ENCODE data around the gene TMEFF2. TPM values are rescaled to one million over a fixed set of nuclear protein-coding genes. Genes with fewer than 3 reads are reported as not detected.

The TMEFF2 gene
- total and polyA plus RNA-seq, 2 donors (not counting 1 experiment from before 2014, with no cell fraction given): not detected

GRCh38 chr2:192122946-192123345 is 71.8 kb downstream of the TMEFF2 start:
- no peak for DNase-seq
- no peak for TF ChIP-seq CTCF (IDR thresholded peaks at IDR 0.05)
- no peak for TF ChIP-seq EZH2 (IDR thresholded peaks at IDR 0.05; ENCODE audit: borderline replicate concordance, insufficient read depth, low read depth, low read length, poor library complexity, severe bottlenecking)
- Histone ChIP-seq H3K4me3 (ENCODE audit: control extremely low read depth in 1 of 5, extremely low read depth in 1 of 5, insufficient read depth in 1 of 5, low read depth in 2 of 5, low read length in 4 of 5) (no peak overlapping the region), H3K9me3 (ENCODE audit: control extremely low read depth in 1 of 3, control insufficient read depth in 2 of 3, insufficient read depth in 1 of 3, low read length in 2 of 3) (no peaks in the 10 kb centered on the region), H3K27ac (ENCODE audit: low read length in 2 of 2) (no peak overlapping the region), H3K36me3 (replicated peaks in 1 of 2; ENCODE audit: control extremely low read depth in 1 of 2, control insufficient read depth in 1 of 2, extremely low read depth in 1 of 2, insufficient read depth in 2 of 2, low read length in 1 of 2) (no peaks in the 10 kb centered on the region), H3K4me2 (replicated peaks; ENCODE audit: low read depth, low read length, poor library complexity, severe bottlenecking) (no peak overlapping the region), H2AFZ (ENCODE audit: insufficient read depth, low read depth, low read length, poor library complexity, severe bottlenecking) (no peak overlapping the region), H3K79me2 (ENCODE audit: control insufficient read depth, insufficient read depth, low read length) (no peaks in the 10 kb centered on the region), H3K9ac (ENCODE audit: low read length) (no peak overlapping the region), H3K4me1 (ENCODE audit: control insufficient read depth in 2 of 2, insufficient read depth in 2 of 2, low read length in 2 of 2) (no peaks in the 10 kb centered on the region), H3K27me3 (replicated peaks in 1 of 4; ENCODE audit: control extremely low read depth in 1 of 4, control insufficient read depth in 3 of 4, insufficient read depth in 4 of 4, low read length in 3 of 4) (no peaks in the 10 kb centered on the region), H4K20me1 (ENCODE audit: control insufficient read depth, insufficient read depth, low read length, poor library complexity, severe bottlenecking) (no peaks in the 10 kb centered on the region)
- ChIA-PET CTCF (interaction anchor here (1.6 kb wide), 1 partner anchor 39 kb away, joined by 4 read pairs; no protein-coding TSS in a partner anchor), POLR2A (no interaction called here)
- H3K27me3 Mint-ChIP-seq: peaks cover 9% of the 10 kb centered on the region
- no peak overlapping the region for H3K27ac Mint-ChIP-seq
- H3K9me3 Mint-ChIP-seq (ENCODE audit: insufficient read depth): no peaks in the 10 kb centered on the region
- no peak for ATAC-seq (ENCODE audit: low read depth)
- H3K4me3 Mint-ChIP-seq: no peak overlapping the region
- intact Hi-C loops (cut with micrococcal nuclease): no loop called here
- H3K4me1 Mint-ChIP-seq: no peaks in the 10 kb centered on the region

DNA sequence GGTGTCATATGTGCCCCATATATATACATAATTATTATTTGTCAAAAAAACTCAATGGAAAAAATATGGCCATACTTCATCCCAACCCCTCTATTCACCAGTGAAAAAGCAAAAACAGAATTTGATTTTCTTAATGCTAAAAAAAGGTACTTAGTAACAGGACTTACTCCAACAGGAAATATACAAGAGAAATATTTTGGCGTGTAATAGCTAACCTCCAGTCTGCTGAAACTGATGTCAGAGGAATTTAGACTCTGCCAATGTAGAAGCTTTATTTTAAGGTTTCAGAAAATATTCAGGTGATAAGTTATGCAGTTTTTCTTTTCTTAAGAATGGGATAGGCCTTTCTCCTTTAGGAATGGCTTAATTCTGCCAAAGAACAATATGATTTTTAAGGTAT is 72.6 kb downstream of the TMEFF2 start:
- no peaks in the 10 kb centered on the region for H3K27me3 ChIP-seq (replicated peaks in 1 of 4; ENCODE audit: control extremely low read depth in 1 of 4, control insufficient read depth in 3 of 4, insufficient read depth in 4 of 4, low read length in 3 of 4)
- H3K4me3 ChIP-seq (ENCODE audit: control extremely low read depth in 1 of 5, extremely low read depth in 1 of 5, insufficient read depth in 1 of 5, low read depth in 2 of 5, low read length in 4 of 5): no peak overlapping the region
- H3K4me3 Mint-ChIP-seq: no peak overlapping the region
- H3K4me2 ChIP-seq (replicated peaks; ENCODE audit: low read depth, low read length, poor library complexity, severe bottlenecking): no peak overlapping the region
- H3K27ac ChIP-seq (ENCODE audit: low read length in 2 of 2): no peak overlapping the region
- CTCF ChIA-PET: interaction anchor here (1.6 kb wide), 1 partner anchor 40 kb away, joined by 4 read pairs; no protein-coding TSS in a partner anchor
- H3K27ac Mint-ChIP-seq: no peak overlapping the region
- H3K4me1 Mint-ChIP-seq: no peaks in the 10 kb centered on the region
- no peaks in the 10 kb centered on the region for H3K9me3 Mint-ChIP-seq (ENCODE audit: insufficient read depth)
- H4K20me1 ChIP-seq (ENCODE audit: control insufficient read depth, insufficient read depth, low read length, poor library complexity, severe bottlenecking): no peaks in the 10 kb centered on the region
- H3K27me3 Mint-ChIP-seq: peaks cover 9% of the 10 kb centered on the region
- H3K9ac ChIP-seq (ENCODE audit: low read length): no peak overlapping the region
- TF ChIP-seq EZH2 (IDR thresholded peaks at IDR 0.05; ENCODE audit: borderline replicate concordance, insufficient read depth, low read depth, low read length, poor library complexity, severe bottlenecking) (no peak), CTCF (IDR thresholded peaks at IDR 0.05) (no peak)
- no peaks in the 10 kb centered on the region for H3K79me2 ChIP-seq (ENCODE audit: control insufficient read depth, insufficient read depth, low read length)
- DNase-seq: no peak
- H3K36me3 ChIP-seq (replicated peaks in 1 of 2; ENCODE audit: control extremely low read depth in 1 of 2, control insufficient read depth in 1 of 2, extremely low read depth in 1 of 2, insufficient read depth in 2 of 2, low read length in 1 of 2): no peaks in the 10 kb centered on the region
- intact Hi-C loops (cut with micrococcal nuclease): no loop called here
- ATAC-seq (ENCODE audit: low read depth): no peak
- no peak overlapping the region for H2AFZ ChIP-seq (ENCODE audit: insufficient read depth, low read depth, low read length, poor library complexity, severe bottlenecking)
- no peaks in the 10 kb centered on the region for H3K4me1 ChIP-seq (ENCODE audit: control insufficient read depth in 2 of 2, insufficient read depth in 2 of 2, low read length in 2 of 2)
- POLR2A ChIA-PET: no interaction called here
- WGBS (ENCODE audit: insufficient coverage): no CpG with 5 or more reads among the region's 1 CpG
- H3K9me3 ChIP-seq (ENCODE audit: control extremely low read depth in 1 of 3, control insufficient read depth in 2 of 3, insufficient read depth in 1 of 3, low read length in 2 of 3): no peaks in the 10 kb centered on the region

Data from B cell (primary cell).